HG02642 (cell line): Measurements from ENCODE around the gene IL25.

ENCODE experiments used
- ATAC-seq: cut with Tn5 transposase; IDR thresholded peaks from one replicate; pipeline ENCODE4 v1.9.1; 2021; ENCODE audit warnings: mild to moderate bottlenecking; ENCODE audit not compliant: unreplicated experiment, poor library complexity

IL25 gene

DNA sequence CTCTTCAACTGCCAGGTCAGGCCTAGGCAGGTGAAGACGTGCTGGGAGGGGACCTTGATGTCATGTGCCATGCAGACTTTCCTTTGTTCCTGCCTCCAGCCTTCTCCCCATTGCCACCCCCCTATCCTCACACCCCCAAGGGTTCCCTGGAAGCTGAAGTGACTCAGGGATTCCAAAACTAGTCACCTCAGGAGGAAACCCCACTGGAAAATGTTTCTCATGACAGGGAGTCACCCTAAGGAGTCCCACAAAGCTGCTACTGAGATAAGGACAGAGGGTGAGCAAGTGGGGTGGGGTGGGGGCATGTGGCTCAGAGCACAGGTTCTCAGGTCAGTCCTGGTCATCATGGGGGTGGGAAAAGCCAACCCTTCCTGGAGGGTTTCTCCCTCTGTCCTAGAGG, 2.4 kb upstream of the IL25 start:
- no peak for ATAC-seq

DNA sequence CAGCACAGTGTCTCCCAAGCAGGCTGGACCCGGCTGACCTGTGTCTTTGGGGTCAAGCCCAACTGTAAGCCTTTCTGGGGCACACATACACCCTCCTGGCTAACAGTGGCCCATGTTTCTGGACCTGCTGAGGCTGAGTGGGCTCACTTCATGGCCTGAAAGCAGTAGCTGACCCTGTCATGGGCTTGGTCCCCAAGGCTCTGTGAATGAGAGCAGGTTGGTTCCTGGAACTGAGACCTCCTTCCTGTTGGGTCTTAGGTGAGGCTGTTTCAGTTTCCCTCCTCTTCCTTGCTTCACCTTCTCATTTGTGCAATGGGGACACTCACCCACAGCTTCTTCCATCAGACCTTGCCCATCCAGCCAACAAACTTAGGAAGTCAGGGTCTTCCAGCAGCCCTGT, 744 bp upstream of the IL25 start:
- ATAC-seq: no peak

DNA sequence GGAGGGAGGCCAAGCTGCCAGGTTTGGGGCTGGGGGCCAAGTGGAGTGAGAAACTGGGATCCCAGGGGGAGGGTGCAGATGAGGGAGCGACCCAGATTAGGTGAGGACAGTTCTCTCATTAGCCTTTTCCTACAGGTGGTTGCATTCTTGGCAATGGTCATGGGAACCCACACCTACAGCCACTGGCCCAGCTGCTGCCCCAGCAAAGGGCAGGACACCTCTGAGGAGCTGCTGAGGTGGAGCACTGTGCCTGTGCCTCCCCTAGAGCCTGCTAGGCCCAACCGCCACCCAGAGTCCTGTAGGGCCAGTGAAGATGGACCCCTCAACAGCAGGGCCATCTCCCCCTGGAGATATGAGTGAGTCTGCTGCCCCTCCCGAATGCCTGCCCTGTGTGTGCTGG, 432 bp downstream of the IL25 start:
- ATAC-seq: no peak

DNA sequence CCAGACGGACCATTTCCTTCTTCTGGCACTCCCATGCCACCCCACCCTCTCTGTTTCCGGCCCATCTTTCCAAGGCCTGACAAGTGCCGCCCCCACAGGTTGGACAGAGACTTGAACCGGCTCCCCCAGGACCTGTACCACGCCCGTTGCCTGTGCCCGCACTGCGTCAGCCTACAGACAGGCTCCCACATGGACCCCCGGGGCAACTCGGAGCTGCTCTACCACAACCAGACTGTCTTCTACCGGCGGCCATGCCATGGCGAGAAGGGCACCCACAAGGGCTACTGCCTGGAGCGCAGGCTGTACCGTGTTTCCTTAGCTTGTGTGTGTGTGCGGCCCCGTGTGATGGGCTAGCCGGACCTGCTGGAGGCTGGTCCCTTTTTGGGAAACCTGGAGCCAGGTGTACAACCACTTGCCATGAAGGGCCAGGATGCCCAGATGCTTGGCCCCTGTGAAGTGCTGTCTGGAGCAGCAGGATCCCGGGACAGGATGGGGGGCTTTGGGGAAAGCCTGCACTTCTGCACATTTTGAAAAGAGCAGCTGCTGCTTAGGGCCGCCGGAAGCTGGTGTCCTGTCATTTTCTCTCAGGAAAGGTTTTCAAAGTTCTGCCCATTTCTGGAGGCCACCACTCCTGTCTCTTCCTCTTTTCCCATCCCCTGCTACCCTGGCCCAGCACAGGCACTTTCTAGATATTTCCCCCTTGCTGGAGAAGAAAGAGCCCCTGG, 3.1 kb downstream of the IL25 start:
- ATAC-seq: no peak

DNA sequence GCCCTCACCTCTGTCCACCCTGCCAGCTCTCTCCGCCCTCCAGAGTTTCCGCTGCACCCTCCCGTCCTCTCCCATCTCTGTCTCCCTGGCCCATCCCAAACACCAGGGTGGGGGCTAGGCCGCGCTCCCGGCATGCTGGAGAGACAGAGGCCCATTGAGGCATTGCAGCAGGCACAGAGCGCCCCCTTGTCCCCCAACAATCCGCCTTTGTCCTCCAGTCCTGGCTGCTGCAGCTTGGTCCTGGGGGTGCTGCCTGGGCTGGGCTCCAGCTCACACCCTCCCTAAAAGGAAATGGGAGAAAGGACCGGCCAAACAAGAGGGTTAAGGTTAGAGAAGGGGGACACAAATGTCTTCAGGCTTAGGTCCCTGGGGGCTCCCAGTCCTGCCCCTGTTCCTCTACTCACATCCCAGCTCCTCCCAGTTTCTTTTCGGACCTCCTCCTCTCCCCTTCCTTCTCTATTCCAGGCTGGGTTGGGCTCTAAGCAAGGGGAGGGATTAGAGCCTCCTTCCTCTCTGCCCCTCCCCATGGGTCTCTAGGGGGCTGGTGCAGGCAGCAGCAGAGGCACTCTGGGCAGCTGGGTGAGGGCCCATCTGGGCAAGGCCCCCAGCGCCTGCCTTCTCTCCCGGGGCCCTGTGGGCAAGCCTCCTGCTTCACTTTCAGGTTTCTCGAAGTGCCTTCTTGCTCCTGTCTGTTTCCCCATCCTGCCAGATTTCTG, 4.0 kb downstream of the IL25 start, which contains the start of gene CMTM5:
CMTM5 (plus strand) TSS at position 565 of the 716 bp plus-strand sequence. CDS start 206 bp downstream, outside the sequence.
- no peak for ATAC-seq

DNA sequence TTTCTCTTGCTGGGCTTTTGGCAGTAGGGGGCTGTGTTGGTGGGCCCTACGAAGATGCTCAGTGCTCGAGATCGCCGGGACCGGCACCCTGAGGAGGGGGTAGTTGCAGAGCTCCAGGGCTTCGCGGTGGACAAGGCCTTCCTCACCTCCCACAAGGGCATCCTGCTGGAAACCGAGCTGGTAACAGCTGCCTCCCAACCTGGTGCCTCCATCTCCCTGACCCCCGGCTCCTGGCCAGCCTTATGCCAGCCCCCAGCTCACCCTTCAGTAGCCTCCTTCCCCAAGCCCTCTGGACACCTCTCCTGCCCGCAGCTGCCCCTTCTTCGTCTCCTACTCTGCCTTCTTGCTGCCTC, 4.6 kb downstream of the IL25 start:
- ATAC-seq: no peak

DNA sequence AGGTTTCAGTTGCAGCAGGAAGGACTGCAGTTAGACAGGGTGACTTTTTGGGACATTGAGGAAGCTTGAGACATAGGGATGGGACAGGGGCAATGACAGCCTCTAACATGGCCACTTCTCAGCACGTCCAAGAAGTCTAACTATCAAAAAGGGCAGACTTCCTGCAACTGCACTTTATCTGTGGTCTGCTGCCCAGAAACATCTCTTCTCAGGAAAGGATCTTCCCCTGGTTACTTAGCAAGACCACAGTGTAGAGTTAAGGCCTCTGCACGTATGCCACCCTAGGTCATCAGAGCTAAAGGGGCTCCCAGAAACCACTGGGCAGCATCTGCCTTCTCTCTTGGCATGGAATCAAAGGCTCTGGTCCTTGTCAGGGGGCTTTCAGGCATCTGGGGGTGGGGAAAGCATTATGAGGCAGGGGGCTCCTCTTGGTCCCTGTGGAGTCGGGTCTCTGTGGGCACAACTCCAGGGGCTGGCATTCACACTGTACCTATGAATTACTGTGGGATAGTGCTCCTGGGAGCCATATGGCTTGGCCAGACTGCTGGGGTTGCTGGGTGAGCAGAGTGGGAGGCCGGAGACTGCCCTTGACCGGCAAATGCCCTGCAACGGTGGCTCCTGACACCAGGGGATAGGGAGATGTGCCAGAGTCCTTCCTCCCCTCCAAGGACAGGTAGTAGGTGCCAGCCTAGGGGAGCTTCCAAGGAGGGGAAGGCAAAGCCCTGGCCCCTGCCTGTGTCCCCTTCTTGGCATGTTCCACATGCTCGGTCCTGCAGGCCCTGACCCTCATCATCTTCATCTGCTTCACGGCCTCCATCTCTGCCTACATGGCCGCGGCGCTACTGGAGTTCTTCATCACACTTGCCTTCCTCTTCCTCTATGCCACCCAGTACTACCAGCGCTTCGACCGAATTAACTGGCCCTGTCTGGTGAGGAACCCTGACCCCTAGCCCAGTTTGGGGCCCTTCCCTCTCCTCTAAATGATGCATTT, 5.3 kb downstream of the IL25 start:
- ATAC-seq: no peak

DNA sequence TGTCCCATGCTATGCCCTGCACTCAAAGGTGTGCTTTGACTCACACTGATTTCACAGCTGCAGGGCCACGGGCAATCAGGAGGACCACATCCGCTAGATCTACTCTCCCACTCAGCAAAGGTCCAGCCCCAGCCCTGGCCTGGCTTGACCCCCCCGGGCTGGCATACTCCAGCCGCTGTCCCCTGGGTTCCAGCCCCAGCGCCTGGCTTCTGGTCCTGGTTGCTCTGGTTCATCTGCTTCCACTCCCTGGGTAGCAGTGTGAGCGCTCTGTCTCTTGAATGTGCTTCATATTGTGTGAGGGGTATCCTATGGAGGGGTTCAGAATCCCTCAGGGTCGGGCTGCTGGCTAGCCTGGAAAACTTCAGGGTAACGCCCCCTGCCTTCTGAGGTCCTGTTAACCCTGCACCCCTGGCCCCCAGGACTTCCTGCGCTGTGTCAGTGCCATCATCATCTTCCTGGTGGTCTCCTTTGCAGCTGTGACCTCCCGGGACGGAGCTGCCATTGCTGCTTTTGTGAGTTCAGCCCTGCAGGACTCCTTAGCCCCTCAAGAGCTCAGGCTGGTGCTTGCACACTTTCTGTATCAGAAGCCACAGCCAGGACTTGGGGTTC, 6.1 kb downstream of the IL25 start:
- ATAC-seq: no peak

DNA sequence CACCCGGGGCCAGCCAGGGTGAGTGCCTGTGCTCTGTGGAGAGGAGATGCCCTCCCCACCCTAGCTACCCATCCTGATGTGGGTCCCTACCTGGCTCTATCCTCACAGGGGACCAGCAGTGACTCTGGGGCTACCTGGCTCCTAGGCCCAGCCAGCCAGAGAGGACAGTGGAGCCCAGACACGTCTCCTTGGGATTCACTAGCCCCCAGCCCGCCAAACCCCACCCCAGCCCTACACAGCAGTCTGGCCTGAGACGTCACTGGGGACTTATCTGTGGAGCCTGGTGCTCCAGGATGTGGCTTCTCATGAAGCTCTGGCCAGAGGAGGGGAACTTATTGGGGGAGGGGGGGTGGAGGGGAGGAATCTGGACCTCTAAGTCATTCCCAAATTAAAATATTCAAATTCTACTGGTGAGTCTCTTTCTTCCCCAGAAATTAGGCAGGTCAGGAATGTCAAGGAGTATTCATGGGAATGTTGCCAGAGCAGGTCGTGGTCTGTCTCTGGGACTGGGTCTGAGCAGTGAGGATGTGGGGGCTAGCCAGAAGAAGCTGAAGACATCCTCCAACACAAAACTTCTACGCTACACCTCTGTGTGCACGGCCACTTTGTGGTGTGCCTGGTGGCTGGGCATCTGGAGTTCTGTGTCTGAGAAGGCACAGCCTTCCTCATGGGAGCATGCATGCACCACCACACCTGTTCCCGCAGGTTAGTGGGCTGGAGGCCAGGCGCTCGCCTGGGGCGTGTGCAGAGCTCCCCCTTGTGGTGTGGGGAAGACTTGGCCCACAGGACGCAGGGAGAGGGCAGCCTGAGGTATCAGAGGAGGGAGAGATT, 7.0 kb downstream of the IL25 start:
- ATAC-seq: peak; percentile 45

DNA sequence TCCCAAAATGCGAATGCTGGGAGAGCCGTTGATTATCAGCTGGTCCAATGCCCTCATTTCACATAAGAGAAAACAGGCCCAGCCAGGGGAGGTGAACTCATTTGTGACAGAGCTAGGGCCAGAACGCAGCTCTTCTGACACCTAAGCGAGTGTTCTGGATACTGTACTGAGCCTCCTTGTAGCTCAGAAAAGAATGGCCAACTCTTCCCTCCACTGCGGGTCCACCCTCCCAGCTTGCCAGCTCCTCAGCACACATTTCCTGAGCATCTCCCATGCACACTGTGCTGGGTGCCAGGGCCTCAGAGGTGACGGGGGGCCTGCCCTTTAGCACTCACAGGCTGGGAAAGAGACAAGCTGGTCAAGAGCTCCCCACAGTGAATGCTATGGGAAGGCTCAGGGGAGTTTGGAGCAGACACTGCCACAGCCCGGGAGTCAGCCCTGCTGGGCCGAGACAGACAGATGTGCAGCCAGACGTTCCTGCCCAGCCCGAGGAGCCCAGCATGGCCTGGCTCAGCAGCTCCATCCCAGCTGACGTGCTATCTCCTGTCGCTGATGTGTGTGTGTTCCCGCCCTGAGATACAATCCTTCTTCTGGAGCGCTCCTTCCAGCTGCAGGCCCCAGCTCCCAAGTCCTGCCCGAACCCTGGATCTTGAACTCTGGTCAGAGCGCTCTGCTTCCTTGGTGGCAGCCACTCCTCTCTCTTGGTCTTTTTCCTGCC, 7.7 kb downstream of the IL25 start:
- no peak for ATAC-seq

DNA sequence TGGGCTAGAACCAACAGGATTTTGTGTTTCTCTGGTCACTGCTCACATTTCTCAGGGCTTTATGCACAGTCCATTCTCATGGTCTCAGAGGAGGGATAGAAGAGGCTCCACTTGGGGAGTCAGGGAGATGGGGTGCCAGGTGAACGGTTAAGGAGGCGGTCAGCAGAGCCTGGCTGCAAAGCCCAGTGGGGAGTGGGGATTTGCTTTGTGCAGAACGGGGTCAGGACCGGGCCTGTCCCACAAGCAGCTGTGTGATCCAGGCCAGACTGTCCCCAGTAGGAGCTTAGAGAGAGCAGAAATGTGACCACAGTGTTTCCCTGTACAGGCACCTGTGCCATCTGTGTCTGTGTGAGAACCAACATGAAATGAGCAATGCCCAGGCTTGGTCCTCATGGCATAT, 8.4 kb downstream of the IL25 start:
- ATAC-seq: no peak

DNA sequence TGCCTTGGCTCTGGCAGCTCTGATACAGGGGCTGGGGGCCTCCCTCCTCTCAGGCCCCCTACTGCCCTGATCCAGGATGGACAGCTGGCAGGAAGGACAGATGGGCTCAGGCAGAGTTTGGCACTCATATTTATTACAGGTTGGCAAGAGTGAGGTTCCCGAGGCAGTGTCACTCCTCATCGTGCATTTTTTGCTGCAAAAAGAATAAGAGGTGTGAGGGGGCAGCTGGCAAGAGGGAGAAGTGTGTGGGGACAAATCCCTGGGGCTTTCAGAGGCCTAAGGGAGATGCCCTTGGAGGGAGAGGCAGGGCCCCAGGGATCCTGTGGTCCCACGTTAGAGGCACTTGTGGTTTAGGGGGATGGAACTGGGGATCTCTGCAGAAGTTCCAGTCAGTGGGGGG, 9.3 kb downstream of the IL25 start:
- ATAC-seq: no peak

DNA sequence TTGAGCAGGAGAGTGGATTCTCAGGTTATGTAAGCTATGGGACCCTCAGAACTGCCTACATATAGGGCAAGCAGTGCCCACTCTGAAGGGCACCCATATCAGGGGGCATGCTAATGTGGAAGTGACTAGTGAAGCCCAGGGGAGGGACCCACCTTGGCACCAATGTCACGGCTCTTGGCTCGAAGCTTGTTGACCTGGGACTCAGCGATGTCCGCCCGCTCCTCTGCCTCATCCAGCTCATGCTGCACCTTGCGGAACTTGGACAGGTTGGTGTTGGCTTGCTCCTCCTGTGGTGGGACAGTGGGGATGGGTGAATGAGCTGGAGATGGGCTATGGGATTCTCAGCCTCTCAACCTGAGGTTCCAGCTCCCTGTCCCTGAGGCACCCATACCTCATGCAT, 9.7 kb downstream of the IL25 start:
- no peak for ATAC-seq

DNA sequence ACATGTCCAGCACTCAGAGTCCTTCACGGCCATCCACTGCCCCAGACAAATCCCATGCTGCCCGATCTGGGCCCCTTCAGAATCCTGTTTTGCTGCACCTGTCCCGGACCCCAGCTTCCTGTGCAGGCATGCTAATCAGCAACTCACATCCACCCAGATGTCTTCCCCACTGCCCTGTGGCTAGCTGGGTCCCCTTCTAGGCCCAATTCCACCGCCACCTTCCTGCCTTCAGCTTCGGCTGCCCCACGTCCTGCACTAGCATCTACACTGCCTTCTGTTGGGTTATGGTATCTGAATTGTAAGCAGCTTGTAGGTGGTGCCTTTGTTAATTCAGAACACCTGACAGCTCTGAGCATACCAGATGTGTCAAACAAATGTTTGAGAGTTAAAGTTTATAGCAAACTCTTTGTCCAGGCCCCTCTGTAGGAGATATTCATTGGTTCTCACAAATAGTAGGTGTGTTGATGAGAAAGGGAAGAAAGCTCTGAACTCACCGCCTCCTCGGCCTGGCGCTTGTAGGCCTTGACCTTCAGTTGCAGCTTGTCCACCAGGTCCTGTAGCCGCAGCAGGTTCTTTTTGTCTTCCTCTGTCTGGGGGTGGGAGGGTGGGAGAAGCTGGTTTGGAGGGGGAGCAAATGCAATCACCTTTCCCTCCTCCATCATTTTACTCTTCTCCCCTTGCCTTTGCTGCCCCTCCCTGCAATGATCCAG, 10.3 kb downstream of the IL25 start:
- no peak for ATAC-seq

DNA sequence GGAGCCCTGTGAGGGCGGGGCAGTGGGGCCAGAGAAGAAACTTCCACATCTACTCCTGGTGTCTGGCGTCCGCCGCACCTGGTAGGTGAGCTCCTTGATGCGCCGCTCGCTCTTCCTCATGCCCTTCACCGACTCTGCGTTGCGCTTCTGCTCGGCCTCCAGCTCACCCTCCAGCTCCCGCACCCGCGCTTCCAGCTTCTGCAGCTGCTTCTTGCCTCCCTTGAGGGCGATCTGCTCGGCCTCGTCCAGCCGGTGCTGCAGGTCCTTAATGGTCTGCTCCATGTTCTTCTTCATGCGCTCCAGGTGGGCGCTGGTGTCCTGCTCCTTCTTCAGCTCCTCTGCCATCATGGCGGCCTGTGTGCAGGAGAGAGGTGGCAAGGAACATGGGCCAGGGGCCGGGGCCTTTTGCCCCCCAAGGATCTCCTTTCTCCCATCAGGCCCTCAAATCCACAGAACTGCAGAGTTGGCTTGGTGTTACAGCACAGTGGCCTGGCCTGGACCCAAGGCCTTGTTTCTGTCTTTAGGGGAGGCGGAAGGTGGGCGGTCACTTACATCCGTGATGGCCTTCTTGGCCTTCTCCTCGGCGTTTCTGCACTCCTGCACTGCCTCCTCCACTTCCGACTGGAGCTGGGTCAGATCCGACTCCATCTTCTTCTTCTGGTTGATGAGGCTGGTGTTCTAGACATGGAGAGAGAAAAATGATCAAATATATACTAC, 11.9 kb downstream of the IL25 start:
- no peak for ATAC-seq

DNA sequence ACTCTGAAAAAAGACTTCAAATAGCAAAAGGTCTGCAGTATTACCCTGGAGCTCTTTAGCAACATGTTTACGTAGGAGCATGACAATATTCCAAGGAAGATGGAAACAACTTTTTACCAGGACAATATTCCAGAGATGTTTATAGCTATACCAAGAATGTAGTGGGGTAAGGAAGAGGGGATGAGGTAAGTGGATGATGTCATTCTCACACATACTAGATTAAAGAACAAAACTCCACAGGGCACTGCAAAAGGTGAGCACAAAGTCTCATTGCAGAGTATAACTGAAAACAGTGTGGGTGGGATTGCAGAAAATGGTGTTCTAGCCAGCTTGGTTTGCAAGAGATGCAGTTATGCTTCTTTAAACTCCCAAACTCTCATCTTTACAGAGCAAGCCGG, 12.6 kb downstream of the IL25 start:
- ATAC-seq: no peak

DNA sequence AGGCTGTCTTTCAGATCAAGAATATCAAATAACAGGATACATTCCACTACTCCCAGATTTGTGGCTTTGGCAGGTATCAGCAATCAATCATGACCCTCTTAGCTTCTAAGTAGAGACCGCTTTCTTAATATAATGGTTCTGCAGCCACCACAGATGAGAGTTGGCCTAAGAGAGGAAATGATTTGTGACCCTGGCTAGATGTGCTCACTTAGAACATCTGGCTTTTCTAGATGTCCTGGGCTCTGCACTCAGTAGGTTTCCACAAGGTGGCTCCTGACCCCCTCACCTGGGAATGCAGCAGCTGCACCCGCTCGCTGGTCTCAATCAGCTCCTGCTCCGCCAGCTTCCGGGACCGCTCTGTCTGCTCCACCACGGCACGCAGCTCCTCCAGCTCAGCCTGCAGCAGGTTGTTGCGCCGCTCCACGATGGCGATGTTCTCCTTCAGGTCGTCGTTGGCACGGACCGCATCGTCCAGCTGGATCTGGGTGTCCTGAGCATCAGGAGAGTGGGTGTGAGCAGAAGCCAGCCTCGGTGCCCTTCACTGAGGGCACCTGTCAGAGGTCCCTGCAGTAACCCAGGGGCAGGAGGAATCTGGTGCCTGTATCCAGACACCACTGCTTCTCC, 13.1 kb downstream of the IL25 start:
- ATAC-seq: no peak
